ENCODE measurements around the gene ANGPTL4.
"Not testable (repeated sequence)": the region's sequence is repeated elsewhere in the genome, so short reads cannot be mapped to it uniquely, and the experiment has no call there.

The ANGPTL4 gene

GRCh38 chr19:8366121-8366581 is 2.2 kb downstream of the ANGPTL4 start:
- DNase-seq = no peak

- no peak for DNase-seq
Observed at GRCh38 chr19:8366961-8367326, 3.0 kb downstream of the ANGPTL4 start.

GRCh38 chr19:8367327-8368001 is 3.5 kb downstream of the ANGPTL4 start:
- DNase-seq = no peak

GRCh38 chr19:8370176-8371010 is 6.4 kb downstream of the ANGPTL4 start:
- no peak for DNase-seq

- no peak for DNase-seq
Observed at GRCh38 chr19:8371011-8371804, 7.3 kb downstream of the ANGPTL4 start.

GRCh38 chr19:8373867-8374813 is 10.2 kb downstream of the ANGPTL4 start:
- no peak for DNase-seq

- DNase-seq = not testable (repeated sequence)
Observed at GRCh38 chr19:8375766-8376165, 11.8 kb downstream of the ANGPTL4 start.

GRCh38 chr19:8376373-8376974 is 12.5 kb downstream of the ANGPTL4 start:
- not testable (repeated sequence) for DNase-seq

GRCh38 chr19:8377598-8377997 is 13.6 kb downstream of the ANGPTL4 start:
- DNase-seq = no peak

- not testable (repeated sequence) for DNase-seq
Observed at GRCh38 chr19:8379156-8379891, 15.4 kb downstream of the ANGPTL4 start.

GRCh38 chr19:8384569-8384968 is 20.6 kb downstream of the ANGPTL4 start:
- not testable (repeated sequence) for DNase-seq

- not testable (repeated sequence) for DNase-seq
Observed at GRCh38 chr19:8385103-8385502, 21.1 kb downstream of the ANGPTL4 start.

GRCh38 chr19:8385566-8385965 is 21.6 kb downstream of the ANGPTL4 start:
- DNase-seq = not testable (repeated sequence)

- not testable (repeated sequence) for DNase-seq
Observed at GRCh38 chr19:8386419-8386818, 22.5 kb downstream of the ANGPTL4 start.

GRCh38 chr19:8386990-8387389 is 23.0 kb downstream of the ANGPTL4 start:
- no peak for DNase-seq

GRCh38 chr19:8387688-8388611 is 24.0 kb downstream of the ANGPTL4 start:
- DNase-seq = no peak

- DNase-seq = no peak
Observed at GRCh38 chr19:8388612-8388958, 24.6 kb downstream of the ANGPTL4 start.

GRCh38 chr19:8389891-8390616 is 26.1 kb downstream of the ANGPTL4 start, which contains the start of gene RAB11B:
Gene RAB11B, plus strand, starts transcription at chr19:8390360. Its CDS starts 57 bp downstream, at chr19:8390417.
- peak; percentile 99 for DNase-seq

- DNase-seq = peak; percentile 97
Observed at GRCh38 chr19:8390617-8390981, 26.6 kb downstream of the ANGPTL4 start.
